HG03432 (cell line): ENCODE results near the gene COL4A1.

Experiments
- ATAC-seq: cut with Tn5 transposase; IDR thresholded peaks from one replicate; pipeline ENCODE4 v1.9.1; 2021; ENCODE audit warnings: mild to moderate bottlenecking, moderate library complexity; ENCODE audit not compliant: unreplicated experiment

Gene COL4A1

GRCh38 chr13:110179116-110179856, 127.7 kb downstream of the COL4A1 start:
- ATAC-seq = no peak

DNA sequence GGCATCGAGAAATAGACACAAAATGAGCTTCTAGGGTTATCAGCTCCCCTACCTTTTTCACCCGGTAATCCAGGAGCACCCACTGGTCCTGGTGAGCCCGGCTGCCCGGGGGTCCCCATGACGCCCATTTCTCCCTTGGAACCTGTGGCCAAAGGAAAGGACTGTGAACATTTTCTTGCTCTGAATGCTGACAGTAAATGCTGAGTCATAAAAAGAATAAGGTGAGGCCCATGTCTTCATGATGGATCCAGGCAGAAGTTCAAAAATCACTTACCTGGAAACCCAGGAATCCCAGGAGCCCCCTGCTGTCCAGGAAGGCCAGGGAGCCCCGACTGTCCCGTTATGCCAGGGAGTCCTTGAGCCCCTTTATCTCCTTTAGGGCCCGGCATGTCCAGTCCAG, 129.2 kb downstream of the COL4A1 start:
- ATAC-seq = no peak

DNA sequence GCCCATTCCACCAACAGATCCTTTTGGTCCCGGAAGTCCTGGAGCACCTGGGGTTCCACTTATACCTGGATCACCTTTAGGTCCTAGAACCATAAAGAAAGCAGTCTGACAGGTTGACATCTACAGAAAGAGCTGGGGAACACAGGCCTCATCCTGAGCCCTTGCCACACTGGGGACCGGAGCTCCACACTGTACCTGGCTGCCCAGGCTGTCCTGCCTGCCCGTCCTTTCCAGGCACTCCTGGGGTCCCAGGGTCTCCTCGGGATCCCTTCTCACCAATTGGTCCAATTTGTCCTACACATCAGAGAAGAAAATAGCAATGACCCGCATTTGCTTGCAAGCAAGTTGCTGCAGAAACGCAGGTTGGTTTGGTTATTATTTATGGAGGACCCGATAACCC, 130.5 kb downstream of the COL4A1 start:
- ATAC-seq = no peak

DNA sequence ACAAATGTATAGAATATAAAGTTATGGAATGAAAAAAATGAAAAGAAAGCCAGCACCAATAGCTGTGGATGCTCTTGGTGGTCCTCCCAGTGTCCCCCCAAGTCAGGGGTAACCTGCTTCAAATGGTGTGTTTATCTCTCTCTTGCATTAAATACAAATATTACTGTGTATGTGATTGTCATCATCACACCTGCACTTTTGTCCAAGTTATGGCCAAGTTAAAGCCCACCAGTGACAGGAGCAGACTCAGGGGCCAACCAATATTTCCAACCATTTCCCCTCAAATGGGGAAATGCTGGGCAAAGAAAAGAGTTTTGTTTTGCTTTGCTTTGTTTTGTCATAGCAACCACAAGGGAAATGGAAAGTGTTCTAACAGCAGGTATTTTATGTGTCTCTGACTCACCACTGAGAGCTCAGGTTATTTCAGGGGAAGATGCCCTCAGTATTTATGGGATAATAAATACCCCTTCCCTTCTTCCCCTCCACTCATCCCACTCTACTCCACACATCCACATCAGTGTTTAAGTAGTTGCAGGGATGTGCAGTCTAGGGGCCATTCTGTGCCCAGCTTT, 133.6 kb downstream of the COL4A1 start:
- no peak for ATAC-seq

DNA sequence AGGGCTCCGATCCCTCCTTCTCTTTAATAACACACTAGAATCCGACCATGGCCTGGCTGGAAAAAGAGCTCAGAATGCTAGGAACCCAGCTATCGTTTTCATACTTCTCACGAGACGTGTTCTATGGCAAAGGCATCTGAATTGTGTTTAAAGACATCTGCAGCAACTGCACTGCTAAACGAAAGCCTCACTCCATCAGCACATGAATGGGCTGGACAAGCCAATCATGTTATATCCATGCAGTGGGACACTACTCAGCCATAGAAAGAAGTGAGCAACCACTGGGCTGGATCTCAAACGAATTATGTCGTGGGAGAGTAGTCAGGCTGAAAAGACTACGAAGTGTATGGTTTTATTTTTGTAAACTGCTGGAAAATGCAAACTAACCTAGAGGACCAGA, 136.1 kb downstream of the COL4A1 start:
- no peak for ATAC-seq

GRCh38 chr13:110170020-110170790, 136.8 kb downstream of the COL4A1 start:
- no peak for ATAC-seq

DNA sequence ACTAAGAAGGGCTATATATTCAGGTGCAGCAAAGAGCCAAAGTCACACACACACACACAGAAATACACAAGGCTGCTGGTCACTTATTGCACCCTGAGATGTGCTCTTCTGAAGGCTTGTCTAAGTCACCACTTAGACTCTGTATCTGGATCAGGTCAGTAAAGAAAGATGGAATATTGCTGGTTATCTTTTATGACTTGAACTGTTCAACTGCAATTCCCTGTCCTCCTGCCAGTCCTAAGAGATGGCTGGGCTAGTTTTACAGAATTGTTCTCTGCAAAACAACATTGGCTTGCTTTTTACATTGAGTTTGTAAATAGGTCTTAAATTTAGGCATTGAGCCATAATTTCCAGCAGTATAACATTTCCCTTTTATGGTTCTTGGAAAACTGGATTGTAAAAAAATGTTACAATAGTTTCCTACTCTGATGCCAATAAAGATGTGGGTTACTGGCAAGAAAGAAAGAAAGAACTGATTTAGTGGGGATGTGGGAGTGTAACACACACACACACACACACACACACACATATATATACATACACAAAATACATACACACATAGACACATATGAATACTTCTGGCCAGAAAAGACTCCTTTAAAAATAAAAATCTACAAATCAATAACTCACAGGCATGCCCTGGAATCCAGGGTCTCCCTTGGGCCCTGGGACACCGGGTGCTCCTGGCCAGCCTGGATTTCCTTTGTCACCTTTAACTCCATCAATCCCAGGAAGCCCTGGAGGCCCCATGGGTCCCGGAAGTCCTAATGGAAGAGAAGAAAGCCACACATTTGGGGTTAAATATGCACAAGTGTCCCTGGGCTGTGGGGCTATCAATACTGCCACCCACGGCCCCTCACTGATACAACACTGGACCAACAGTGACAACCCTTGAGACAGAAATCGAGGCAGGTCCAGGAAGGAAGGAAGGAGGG, 137.7 kb downstream of the COL4A1 start:
- no peak for ATAC-seq

- ATAC-seq = no peak
These were observed 140.4 kb downstream of the COL4A1 start for GRCh38 chr13:110166598-110166997.

- ATAC-seq = no peak
These were observed 142.3 kb downstream of the COL4A1 start for GRCh38 chr13:110164706-110165105.

DNA sequence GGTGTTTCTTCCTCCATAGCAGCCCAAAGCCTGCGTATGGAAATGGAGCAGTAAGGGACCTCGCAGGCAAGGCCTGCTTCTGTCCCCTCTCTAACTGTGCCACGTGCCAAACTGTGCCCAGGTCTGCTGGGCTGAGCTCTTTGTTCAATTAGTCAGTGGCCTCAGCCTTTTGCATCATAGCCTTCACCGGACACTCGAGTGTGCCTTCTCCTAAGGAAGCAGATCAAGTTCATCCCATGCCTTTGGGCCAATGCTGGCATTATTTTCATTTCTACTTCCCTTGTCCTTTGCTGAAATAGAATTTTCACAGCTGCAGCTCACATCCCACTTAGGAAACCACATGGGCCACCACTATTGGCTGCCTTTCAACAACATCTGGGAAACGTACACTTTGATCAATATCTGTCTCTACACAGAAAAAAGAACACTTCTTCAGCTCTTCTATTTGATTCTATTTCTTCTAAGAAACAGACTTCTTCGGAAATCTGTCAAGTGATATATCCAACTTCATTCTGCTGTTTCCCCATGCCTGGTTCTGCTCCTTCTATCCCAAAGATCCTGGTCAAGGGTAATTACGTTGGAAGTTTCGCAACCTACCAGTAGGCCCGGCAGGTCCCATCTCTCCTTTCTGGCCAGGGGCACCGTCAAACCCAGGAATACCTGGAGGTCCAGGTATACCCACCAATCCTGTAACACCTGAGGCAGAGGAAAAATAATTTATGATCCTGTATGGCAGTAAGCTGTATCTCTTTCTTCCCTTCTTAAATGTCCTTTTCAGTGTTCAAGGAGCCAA, 143.9 kb downstream of the COL4A1 start:
- no peak for ATAC-seq

- no peak for ATAC-seq
These were observed 144.9 kb downstream of the COL4A1 start for GRCh38 chr13:110162053-110162452.

GRCh38 chr13:110161112-110161882, 145.7 kb downstream of the COL4A1 start:
- no peak for ATAC-seq

- ATAC-seq = no peak
These were observed 148.7 kb downstream of the COL4A1 start for GRCh38 chr13:110158226-110158625.

- ATAC-seq = no peak
These were observed 149.2 kb downstream of the COL4A1 start for GRCh38 chr13:110157718-110158117.

GRCh38 chr13:110156301-110157049, 150.5 kb downstream of the COL4A1 start:
- no peak for ATAC-seq

GRCh38 chr13:110155072-110155471, 151.9 kb downstream of the COL4A1 start:
- no peak for ATAC-seq

- ATAC-seq = no peak
These were observed 152.5 kb downstream of the COL4A1 start for GRCh38 chr13:110154410-110154933.

GRCh38 chr13:110152351-110152750, 154.6 kb downstream of the COL4A1 start:
- ATAC-seq = no peak
